ENCODE data around the gene RBM19.

Gene RBM19

GRCh38 chr12:113900716-113901115, 65.4 kb downstream of the RBM19 start:
- DNase-seq: no peak

- DNase-seq: no peak
Observed at GRCh38 chr12:113899561-113900471, 66.3 kb downstream of the RBM19 start.

- DNase-seq: no peak
Observed at GRCh38 chr12:113899042-113899560, 67.0 kb downstream of the RBM19 start.

- no peak for DNase-seq
Observed at GRCh38 chr12:113898466-113898865, 67.7 kb downstream of the RBM19 start.

GRCh38 chr12:113897406-113897805, 68.7 kb downstream of the RBM19 start:
- DNase-seq: no peak

GRCh38 chr12:113896841-113897240, 69.3 kb downstream of the RBM19 start:
- DNase-seq: no peak

- no peak for DNase-seq
Observed at GRCh38 chr12:113896194-113896593, 69.9 kb downstream of the RBM19 start.

GRCh38 chr12:113895176-113895575, 70.9 kb downstream of the RBM19 start:
- DNase-seq: no peak

GRCh38 chr12:113894697-113895096, 71.4 kb downstream of the RBM19 start:
- no peak for DNase-seq

GRCh38 chr12:113893221-113893620, 72.9 kb downstream of the RBM19 start:
- no peak for DNase-seq

- no peak for DNase-seq
Observed at GRCh38 chr12:113892556-113892955, 73.6 kb downstream of the RBM19 start.

- no peak for DNase-seq
Observed at GRCh38 chr12:113891739-113892520, 74.2 kb downstream of the RBM19 start.

- no peak for DNase-seq
Observed at GRCh38 chr12:113891167-113891692, 74.9 kb downstream of the RBM19 start.

- no peak for DNase-seq
Observed at GRCh38 chr12:113889891-113890581, 76.1 kb downstream of the RBM19 start.

- no peak for DNase-seq
Observed at GRCh38 chr12:113889076-113889475, 77.0 kb downstream of the RBM19 start.

- DNase-seq: no peak
Observed at GRCh38 chr12:113888435-113888834, 77.7 kb downstream of the RBM19 start.

- DNase-seq: no peak
Observed at GRCh38 chr12:113887906-113888305, 78.2 kb downstream of the RBM19 start.

GRCh38 chr12:113886721-113887120, 79.4 kb downstream of the RBM19 start:
- DNase-seq: no peak

- no peak for DNase-seq
Observed at GRCh38 chr12:113884392-113884791, 81.7 kb downstream of the RBM19 start.

GRCh38 chr12:113882690-113883089, 83.4 kb downstream of the RBM19 start:
- DNase-seq: no peak

- DNase-seq: no peak
Observed at GRCh38 chr12:113880988-113881962, 84.8 kb downstream of the RBM19 start.

GRCh38 chr12:113880326-113880725, 85.8 kb downstream of the RBM19 start:
- DNase-seq: no peak
